HL-60 (cell line): ENCODE data around the gene IQCH.

ENCODE experiments used
- DNase-seq, 2 experiments: peaks; one replicate each; pipeline ENCODE4 v3.0.0-alpha.2; 2010 to 2020; ENCODE audit warnings: low read depth in 1 of 2, low spot score in 1 of 2
- H3K27ac ChIP-seq: fragments of 250-450 bp; sonication (Bioruptor Pico); replicated peaks from 2 replicates; pipeline ENCODE4 v1.5.1; 2020; ENCODE audit warnings: mild to moderate bottlenecking, moderate library complexity
- H3K27me3 ChIP-seq: fragments of 250-450 bp; sonication (Bioruptor Pico); 2 replicates; pipeline ENCODE4 v1.5.1; 2021; ENCODE audit warnings: mild to moderate bottlenecking, moderate library complexity; ENCODE audit not compliant: insufficient read depth, poor library complexity, severe bottlenecking
- H3K4me3 ChIP-seq: replicated peaks from 2 replicates; pipeline ENCODE4 v1.5.1; 2011; ENCODE audit warnings: mild to moderate bottlenecking, control low read depth, low read length; ENCODE audit not compliant: insufficient read depth
- GABPA ChIP-seq: IDR thresholded peaks from 2 replicates; pipeline ENCODE4 v1.6.1; 2012; ENCODE audit warnings: low read depth
- POLR2AphosphoS5 ChIP-seq: IDR thresholded peaks from 2 replicates; pipeline ENCODE4 v1.6.1; 2012; ENCODE audit warnings: low read depth
- SPI1 ChIP-seq: IDR thresholded peaks from 2 replicates; pipeline ENCODE4 v1.6.1; 2012; ENCODE audit warnings: low read depth, mild to moderate bottlenecking, borderline replicate concordance
- TF ChIP-seq, protein P1 (sequence below): IDR thresholded peaks from one replicate; pipeline ENCODE4 v1.5.1; 2011; ENCODE audit warnings: low read length, control low read depth, inconsistent platforms; ENCODE audit not compliant: insufficient read depth
- TF ChIP-seq, protein P2 (sequence below): IDR thresholded peaks from 2 replicates; pipeline ENCODE4 v1.6.1; 2012; ENCODE audit warnings: low read depth; ENCODE audit not compliant: insufficient replicate concordance

IQCH gene

DNA sequence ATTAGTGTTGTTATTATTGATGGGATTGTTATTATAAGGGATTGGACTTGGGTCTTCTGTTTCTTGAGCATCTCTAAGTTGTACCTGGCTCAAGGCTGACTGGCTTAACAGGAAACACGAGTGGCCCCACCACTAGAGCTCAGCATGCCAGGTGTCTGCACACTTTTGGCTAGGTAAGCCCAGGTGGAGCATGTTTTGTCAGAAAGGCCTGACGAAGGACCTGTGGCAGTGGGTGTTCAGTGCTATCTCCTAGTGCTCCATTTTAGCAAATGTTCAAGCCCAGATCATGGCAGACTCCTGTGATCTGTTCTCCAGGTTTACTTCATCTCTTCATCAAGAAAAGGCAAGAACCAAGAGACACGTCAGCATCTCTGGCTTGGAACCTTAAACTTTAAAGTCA is 291.3 kb downstream of the IQCH start:
- Histone ChIP-seq H3K27ac (no peak overlapping the region), H3K27me3 (no peaks in the 10 kb centered on the region), H3K4me3 (no peak overlapping the region)
- TF ChIP-seq GABPA (no peak), SPI1 (no peak), POLR2AphosphoS5 (no peak)
- TF ChIP-seq, protein P1, sequence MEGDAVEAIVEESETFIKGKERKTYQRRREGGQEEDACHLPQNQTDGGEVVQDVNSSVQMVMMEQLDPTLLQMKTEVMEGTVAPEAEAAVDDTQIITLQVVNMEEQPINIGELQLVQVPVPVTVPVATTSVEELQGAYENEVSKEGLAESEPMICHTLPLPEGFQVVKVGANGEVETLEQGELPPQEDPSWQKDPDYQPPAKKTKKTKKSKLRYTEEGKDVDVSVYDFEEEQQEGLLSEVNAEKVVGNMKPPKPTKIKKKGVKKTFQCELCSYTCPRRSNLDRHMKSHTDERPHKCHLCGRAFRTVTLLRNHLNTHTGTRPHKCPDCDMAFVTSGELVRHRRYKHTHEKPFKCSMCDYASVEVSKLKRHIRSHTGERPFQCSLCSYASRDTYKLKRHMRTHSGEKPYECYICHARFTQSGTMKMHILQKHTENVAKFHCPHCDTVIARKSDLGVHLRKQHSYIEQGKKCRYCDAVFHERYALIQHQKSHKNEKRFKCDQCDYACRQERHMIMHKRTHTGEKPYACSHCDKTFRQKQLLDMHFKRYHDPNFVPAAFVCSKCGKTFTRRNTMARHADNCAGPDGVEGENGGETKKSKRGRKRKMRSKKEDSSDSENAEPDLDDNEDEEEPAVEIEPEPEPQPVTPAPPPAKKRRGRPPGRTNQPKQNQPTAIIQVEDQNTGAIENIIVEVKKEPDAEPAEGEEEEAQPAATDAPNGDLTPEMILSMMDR, result no peak
- TF ChIP-seq, protein P2, sequence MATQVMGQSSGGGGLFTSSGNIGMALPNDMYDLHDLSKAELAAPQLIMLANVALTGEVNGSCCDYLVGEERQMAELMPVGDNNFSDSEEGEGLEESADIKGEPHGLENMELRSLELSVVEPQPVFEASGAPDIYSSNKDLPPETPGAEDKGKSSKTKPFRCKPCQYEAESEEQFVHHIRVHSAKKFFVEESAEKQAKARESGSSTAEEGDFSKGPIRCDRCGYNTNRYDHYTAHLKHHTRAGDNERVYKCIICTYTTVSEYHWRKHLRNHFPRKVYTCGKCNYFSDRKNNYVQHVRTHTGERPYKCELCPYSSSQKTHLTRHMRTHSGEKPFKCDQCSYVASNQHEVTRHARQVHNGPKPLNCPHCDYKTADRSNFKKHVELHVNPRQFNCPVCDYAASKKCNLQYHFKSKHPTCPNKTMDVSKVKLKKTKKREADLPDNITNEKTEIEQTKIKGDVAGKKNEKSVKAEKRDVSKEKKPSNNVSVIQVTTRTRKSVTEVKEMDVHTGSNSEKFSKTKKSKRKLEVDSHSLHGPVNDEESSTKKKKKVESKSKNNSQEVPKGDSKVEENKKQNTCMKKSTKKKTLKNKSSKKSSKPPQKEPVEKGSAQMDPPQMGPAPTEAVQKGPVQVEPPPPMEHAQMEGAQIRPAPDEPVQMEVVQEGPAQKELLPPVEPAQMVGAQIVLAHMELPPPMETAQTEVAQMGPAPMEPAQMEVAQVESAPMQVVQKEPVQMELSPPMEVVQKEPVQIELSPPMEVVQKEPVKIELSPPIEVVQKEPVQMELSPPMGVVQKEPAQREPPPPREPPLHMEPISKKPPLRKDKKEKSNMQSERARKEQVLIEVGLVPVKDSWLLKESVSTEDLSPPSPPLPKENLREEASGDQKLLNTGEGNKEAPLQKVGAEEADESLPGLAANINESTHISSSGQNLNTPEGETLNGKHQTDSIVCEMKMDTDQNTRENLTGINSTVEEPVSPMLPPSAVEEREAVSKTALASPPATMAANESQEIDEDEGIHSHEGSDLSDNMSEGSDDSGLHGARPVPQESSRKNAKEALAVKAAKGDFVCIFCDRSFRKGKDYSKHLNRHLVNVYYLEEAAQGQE, result no peak
- no peak for DNase-seq

DNA sequence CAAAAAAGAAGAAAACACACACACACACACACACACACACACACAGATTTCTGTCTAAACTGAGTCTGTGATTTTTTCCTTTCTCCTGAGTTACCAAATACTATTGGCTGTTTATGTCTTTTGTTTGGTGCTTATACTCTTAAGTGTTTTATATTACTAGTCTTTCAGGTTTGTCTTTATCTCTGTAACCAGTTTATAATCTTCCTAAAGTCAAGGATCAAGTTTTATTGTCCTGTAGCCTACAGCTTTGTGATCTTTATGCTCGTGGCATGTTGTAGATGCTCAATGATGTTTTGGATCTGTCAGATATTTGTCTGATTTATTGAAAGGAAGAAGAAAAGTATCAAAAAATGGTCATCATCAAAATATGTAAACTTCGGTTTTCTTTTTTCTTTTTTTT is 292.5 kb downstream of the IQCH start:
- DNase-seq, result no peak
- no peaks in the 10 kb centered on the region for H3K27me3 ChIP-seq
- H3K4me3 ChIP-seq, result no peak overlapping the region
- TF ChIP-seq GABPA (no peak), SPI1 (no peak), POLR2AphosphoS5 (no peak)
- TF ChIP-seq, protein P2, result no peak
- TF ChIP-seq, protein P1, result no peak
- H3K27ac ChIP-seq, result no peak overlapping the region

DNA sequence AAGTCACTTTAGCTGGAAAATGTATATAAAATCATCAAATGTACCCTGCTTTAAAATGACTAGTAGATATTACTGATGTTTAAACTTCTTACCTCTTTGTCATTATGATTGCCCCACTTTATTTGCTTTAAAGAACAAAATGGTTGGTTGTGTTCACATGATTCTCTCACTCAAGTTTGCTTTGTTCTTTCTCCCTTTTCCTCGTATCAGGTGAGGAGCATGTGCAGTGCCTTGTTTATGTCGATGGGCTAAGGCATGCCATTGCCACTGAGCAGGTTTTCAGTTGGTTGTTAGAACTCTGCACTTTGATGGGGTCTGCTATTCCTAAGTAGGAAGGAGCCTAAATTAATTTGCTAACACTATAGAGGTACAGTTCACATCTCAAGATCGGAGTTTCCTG is 293.2 kb downstream of the IQCH start:
- Histone ChIP-seq H3K4me3 (no peak overlapping the region), H3K27me3 (no peaks in the 10 kb centered on the region), H3K27ac (no peak overlapping the region)
- TF ChIP-seq POLR2AphosphoS5, result no peak
- TF ChIP-seq GABPA, result no peak
- no peak for TF ChIP-seq SPI1
- TF ChIP-seq, protein P2, result no peak
- DNase-seq, result no peak
